Fibroblast of pulmonary artery (primary cell): ENCODE data around the gene EID3.
A peak's percentile ranks its signal among the peaks of the same experiment; 100 is the strongest.

Experiments
- DNase-seq: peaks from one replicate; pipeline ENCODE4 v3.0.0-alpha.2; 2010; ENCODE audit warnings: low read depth
- H3K4me3 ChIP-seq: replicated peaks from 2 replicates; pipeline ENCODE4 v1.5.1; 2011; ENCODE audit warnings: low read depth, mild to moderate bottlenecking, control low read depth, low read length, moderate library complexity
- CTCF ChIP-seq: IDR thresholded peaks from 2 replicates; pipeline ENCODE4 v1.5.1; 2011; ENCODE audit warnings: mild to moderate bottlenecking, control low read depth, low read length, inconsistent platforms; ENCODE audit errors: missing control alignments

Gene EID3

GRCh38 chr12:104295954-104296353, 7.6 kb upstream of the EID3 start:
- no peak for TF ChIP-seq CTCF
- DNase-seq = no peak
- peak overlapping the region; percentile 35 for H3K4me3 ChIP-seq

GRCh38 chr12:104296718-104297117, 6.8 kb upstream of the EID3 start:
- TF ChIP-seq CTCF = no peak
- no peak for DNase-seq
- peak overlapping the region; percentile 35 for H3K4me3 ChIP-seq

GRCh38 chr12:104297477-104298113, 5.9 kb upstream of the EID3 start:
- TF ChIP-seq CTCF = no peak
- no peak overlapping the region for H3K4me3 ChIP-seq

GRCh38 chr12:104299842-104300481, 3.6 kb upstream of the EID3 start:
- DNase-seq = peak; percentile 47
- TF ChIP-seq CTCF = no peak
- H3K4me3 ChIP-seq = peak overlapping the region; percentile 19

More at GRCh38 chr12:104297477-104298113, 5.9 kb upstream of the EID3 start:
- DNase-seq = peak; percentile 6

- peak overlapping the region; percentile 48 for H3K4me3 ChIP-seq
- TF ChIP-seq CTCF = no peak
- peak; percentile 47 for DNase-seq
These were observed 896 bp downstream of the EID3 start for GRCh38 chr12:104304261-104305009.

- H3K4me3 ChIP-seq = peak overlapping the region; percentile 0
- DNase-seq = no peak
- TF ChIP-seq CTCF = no peak
These were observed 1.8 kb downstream of the EID3 start for GRCh38 chr12:104305349-104305748.
